A549 (cell line): ENCODE data around the gene TCOF1. TPM values are rescaled to one million over a fixed set of nuclear protein-coding genes. Genes with fewer than 3 reads are reported as not detected.

Experiments
- ATAC-seq, 2 experiments: fragments of 200-7000 bp in 1 of 2; fragments of >200 bp in 1 of 2; cut with Nextera tagmentation in 1 of 2; cut with Tn5 transposase in 1 of 2; 3 replicates each; pipeline versions ENCODE4 v1.8.0 to v1.9.1; 2018 to 2020; ENCODE audit warnings: mild to moderate bottlenecking in 1 of 2, moderate library complexity in 1 of 2
- CTCF ChIA-PET: fragments of 300-600 bp; sonication (Branson Sonifier 250); formaldehyde crosslinking; extraction: SDS; loops from one replicate; lab custom pipeline; 2021; ENCODE audit warnings: antibody characterized with exemption, inconsistent platforms; lab: Yijun Ruan, JAX
- POLR2A ChIA-PET: fragments of 350-600 bp; formaldehyde crosslinking; extraction: SDS; loops from one replicate; lab custom pipeline; 2021; ENCODE audit warnings: antibody characterized with exemption, inconsistent platforms; lab: Yijun Ruan, JAX
- DNase-seq, 2 experiments: peaks; one replicate each; pipeline versions ENCODE4 v3.0.0 to v3.0.0-alpha.2; 2011 to 2016; ENCODE audit warnings: low read depth in 1 of 2, low spot score in 1 of 2
- FAIRE-seq: peaks from 2 replicates; lab custom pipeline; 2011; peaks lifted over from hg19 to GRCh38; lab: Jason Lieb, UNC
- H3K27ac ChIP-seq, 2 experiments: fragments of >200 bp; sonication (Bioruptor Twin); formaldehyde crosslinking; 3 replicates each; pipeline ENCODE4 v1.5.1; 2016 to 2017
- H3K4me1 ChIP-seq: fragments of >200 bp; sonication (Bioruptor Twin); formaldehyde crosslinking; 3 replicates; pipeline ENCODE4 v1.6.1; 2016
- H3K4me2 ChIP-seq: fragments of >200 bp; sonication (Bioruptor Twin); formaldehyde crosslinking; 3 replicates; pipeline ENCODE4 v1.6.1; 2016
- H3K4me3 ChIP-seq: fragments of >200 bp; sonication (Bioruptor Twin); formaldehyde crosslinking; 3 replicates; pipeline ENCODE4 v1.5.1; 2016
- H3K9me3 ChIP-seq: fragments of >200 bp; sonication (Bioruptor Twin); formaldehyde crosslinking; 3 replicates; pipeline ENCODE4 v1.6.1; 2016
- BCL3 ChIP-seq: fragments of >200 bp; sonication (Bioruptor Twin); formaldehyde crosslinking; IDR thresholded peaks from 3 replicates; pipeline ENCODE4 v1.6.1; 2016
- BHLHE40 ChIP-seq: IDR thresholded peaks from 2 replicates; pipeline ENCODE4 v1.6.1; 2012; ENCODE audit warnings: low read depth, low read length, inconsistent platforms
- CBX8 ChIP-seq: fragments of 200-600 bp; sonication (generic); IDR thresholded peaks from 2 replicates; pipeline ENCODE4 v1.6.1; 2016
- CEBPB ChIP-seq, 2 experiments: fragments of >200 bp in 1 of 2; sonication (Bioruptor Twin) in 1 of 2; formaldehyde crosslinking in 1 of 2; IDR thresholded peaks; 2 replicates each; pipeline ENCODE4 v1.6.1; 2012 to 2016
- CHD2 ChIP-seq: fragments of 150-350 bp; IDR thresholded peaks from 2 replicates; pipeline ENCODE4 v1.6.1; 2014; ENCODE audit warnings: low read length; ENCODE audit not compliant: partially characterized antibody
- CTCF ChIP-seq: fragments of >200 bp; sonication (Bioruptor Twin); formaldehyde crosslinking; IDR thresholded peaks from 3 replicates; pipeline ENCODE4 v1.5.1; 2016
- EHF ChIP-seq: fragments of 250-450 bp; sonication (Bioruptor Pico); IDR thresholded peaks from 2 replicates; pipeline ENCODE4 v1.5.0; 2020; ENCODE audit warnings: mild to moderate bottlenecking
- EP300 ChIP-seq, 2 experiments: fragments of >200 bp; sonication (Bioruptor Twin); formaldehyde crosslinking; IDR thresholded peaks; 2 replicates in 1 of 2; 3 replicates in 1 of 2; pipeline ENCODE4 v1.6.1; 2016 to 2017
- ESRRA ChIP-seq: fragments of 150-350 bp; IDR thresholded peaks from 2 replicates; pipeline ENCODE4 v1.6.1; 2014; ENCODE audit warnings: mild to moderate bottlenecking, low read length, borderline replicate concordance
- FOSL2 ChIP-seq, 2 experiments: fragments of 450-650 bp in 1 of 2; fragments of >200 bp in 1 of 2; sonication (Bioruptor Twin) in 1 of 2; formaldehyde crosslinking; IDR thresholded peaks; 2 replicates each; pipeline versions ENCODE4 v1.5.0 to v1.6.1; 2016 to 2020; ENCODE audit warnings: mild to moderate bottlenecking in 1 of 2, moderate library complexity in 1 of 2
- FOXS1 ChIP-seq: fragments of 250-450 bp; sonication (Bioruptor Pico); IDR thresholded peaks from 2 replicates; pipeline ENCODE4 v1.5.0; 2020; ENCODE audit warnings: mild to moderate bottlenecking, moderate library complexity
- HMGXB4 ChIP-seq: fragments of 250-450 bp; sonication (Bioruptor Pico); IDR thresholded peaks from 2 replicates; pipeline ENCODE4 v1.5.0; 2021; ENCODE audit warnings: mild to moderate bottlenecking, moderate library complexity, borderline replicate concordance
- HOXB5 ChIP-seq: fragments of 250-450 bp; sonication (Bioruptor Pico); IDR thresholded peaks from 2 replicates; pipeline ENCODE4 v1.5.0; 2020; ENCODE audit warnings: mild to moderate bottlenecking, moderate library complexity
- JUNB ChIP-seq: fragments of >200 bp; sonication (Bioruptor Twin); formaldehyde crosslinking; IDR thresholded peaks from 2 replicates; pipeline ENCODE4 v1.6.1; 2016
- KDM1A ChIP-seq: fragments of 200-600 bp; sonication (generic); IDR thresholded peaks from 2 replicates; pipeline ENCODE4 v1.6.1; 2016; ENCODE audit warnings: low read depth, mild to moderate bottlenecking
- MAFK ChIP-seq: fragments of 450-650 bp; IDR thresholded peaks from 2 replicates; pipeline ENCODE4 v1.6.1; 2014; ENCODE audit not compliant: partially characterized antibody
- MYC ChIP-seq: IDR thresholded peaks from 2 replicates; pipeline ENCODE4 v1.6.1; 2012; ENCODE audit warnings: mild to moderate bottlenecking, inconsistent platforms, low read length, improper control_type of control experiment, borderline replicate concordance
- NPAS2 ChIP-seq: fragments of 250-450 bp; sonication (Bioruptor Pico); IDR thresholded peaks from 2 replicates; pipeline ENCODE4 v1.8.0; 2022; ENCODE audit warnings: mild to moderate bottlenecking, moderate library complexity, borderline replicate concordance
- RAD21 ChIP-seq, 2 experiments: fragments of >200 bp in 1 of 2; sonication (Bioruptor Twin) in 1 of 2; formaldehyde crosslinking in 1 of 2; IDR thresholded peaks in 1 of 2; conservative IDR thresholded peaks in 1 of 2; 2 replicates in 1 of 2; 3 replicates in 1 of 2; pipeline ENCODE4 v1.6.1; 2012 to 2018; ENCODE audit warnings: inconsistent platforms in 1 of 2
- SMC3 ChIP-seq: fragments of >200 bp; sonication (Bioruptor Twin); formaldehyde crosslinking; IDR thresholded peaks from 3 replicates; pipeline ENCODE4 v1.6.1; 2018; ENCODE audit warnings: inconsistent platforms
- USF2 ChIP-seq: fragments of 450-650 bp; IDR thresholded peaks from 2 replicates; pipeline ENCODE4 v1.6.1; 2014; ENCODE audit warnings: antibody characterized with exemption
- ZC3H11A ChIP-seq: fragments of 450-650 bp; IDR thresholded peaks from 2 replicates; pipeline ENCODE4 v1.6.1; 2014; ENCODE audit warnings: antibody characterized with exemption, mild to moderate bottlenecking
- ZFP36 ChIP-seq: fragments of 450-650 bp; IDR thresholded peaks from 2 replicates; pipeline ENCODE4 v1.6.1; 2014; ENCODE audit warnings: borderline replicate concordance; ENCODE audit not compliant: partially characterized antibody
- ZSCAN20 ChIP-seq: fragments of 250-450 bp; sonication (Bioruptor Pico); IDR thresholded peaks from 2 replicates; pipeline ENCODE4 v1.8.0; 2022; ENCODE audit warnings: mild to moderate bottlenecking, moderate library complexity
- WGBS: methylation state at CpG from one replicate; pipeline ENCODE4 v1.1.6; 2017; ENCODE audit errors: missing lambda C conversion rate; 5-methylcytosine and 5-hydroxymethylcytosine counted together
- polyA plus RNA-seq, 4 experiments: library from polyadenylated mRNA; depleted of rRNA in 3 of 4; stranded (reverse); fragments of >200 nt; fragmentation: RNase III in 1 of 4; extraction: RNeasy Plus Mini Kit Qiagen cat#74134 plus additional on column Dnase treatment in 1 of 4; gene quantifications; 2 replicates in 3 of 4; 3 replicates in 1 of 4; pipeline ENCODE4 v1.2.3, GENCODE V29; 2011 to 2017
- TF ChIP-seq, protein P1 (sequence below): IDR thresholded peaks from 2 replicates; pipeline ENCODE4 v1.6.1; 2012

TCOF1 gene
- polyA plus RNA-seq, 2 of the 4 experiments (the other 2 are of a cell fraction): 17.5 to 47.1 TPM

DNA sequence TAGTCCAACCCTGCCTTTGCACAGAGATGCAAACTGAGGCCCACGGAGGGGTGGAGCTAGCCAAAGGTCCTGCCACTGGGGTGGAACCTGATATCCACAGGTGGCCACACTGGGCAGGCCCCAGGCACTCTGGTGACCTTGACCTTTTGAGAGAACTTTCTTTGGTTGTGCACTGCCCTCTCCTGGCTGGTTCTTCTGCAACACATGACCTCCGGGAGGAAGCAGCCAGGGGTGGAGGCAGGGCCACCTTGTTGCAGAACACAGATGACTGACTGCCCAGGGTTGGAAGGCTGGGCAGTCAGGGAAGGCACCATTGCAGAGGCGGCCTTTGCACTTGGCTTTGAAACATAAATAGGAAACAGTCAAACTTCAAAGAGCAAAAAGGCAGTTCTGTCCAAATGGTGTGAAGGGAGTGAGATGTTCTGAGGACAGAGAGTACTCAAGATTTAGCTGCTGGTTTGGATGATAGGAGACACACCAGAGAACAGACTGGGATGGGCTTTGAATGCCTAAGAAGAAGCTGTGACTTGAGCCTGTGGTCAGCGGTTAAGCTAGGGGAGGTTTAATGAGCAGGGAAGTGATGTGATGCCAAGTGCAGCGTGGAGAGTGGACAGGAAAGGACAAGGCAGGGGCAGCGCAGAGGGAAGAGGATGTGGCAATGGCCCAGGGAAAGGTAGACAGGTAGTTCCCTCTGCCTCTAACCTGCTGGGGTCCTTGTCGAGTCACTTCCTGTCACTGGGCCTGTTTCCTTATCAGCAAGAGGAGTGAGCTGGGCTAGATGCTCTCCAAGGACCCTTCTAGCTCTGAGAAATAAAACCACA lies 6.8 kb upstream of the TCOF1 start:
- Histone ChIP-seq H3K9me3 (no peaks in the 10 kb centered on the region), H3K4me2 (no peak overlapping the region), H3K27ac (peak overlapping the region; percentile 46 to 72; a peak in 5 of 6 replicates), H3K4me3 (no peak overlapping the region), H3K4me1 (peaks cover 24% of the 10 kb centered on the region)
- TF ChIP-seq HMGXB4 (CRISPR knock-in tag) (no peak), HOXB5 (CRISPR knock-in tag) (no peak), KDM1A (no peak), FOXS1 (CRISPR knock-in tag) (no peak), NPAS2 (CRISPR knock-in tag) (no peak), USF2 (peak; percentile 52), EHF (no peak), CTCF (peak; percentile 93), BHLHE40 (no peak), RAD21 (conservative IDR thresholded peaks at IDR 0.05 in 1 of 2, IDR thresholded peaks at IDR 0.05 in 1 of 2) (peak; percentile 97), ZFP36 (peak; percentile 59), MAFK (no peak), SMC3 (peak; percentile 98), JUNB (no peak), FOSL2 (IDR thresholded peaks at IDR 0.05) (no peak), FOSL2 (CRISPR knock-in tag; IDR thresholded peaks at IDR 0.05) (no peak), ZC3H11A (no peak), EP300 (IDR thresholded peaks at IDR 0.05) (no peak), CEBPB (IDR thresholded peaks at IDR 0.05) (0 out of 4 replicates have a peak, but pooled peaks of 1 of the 2 experiments have one; percentile 29), CBX8 (no peak), ESRRA (peak; percentile 98), CHD2 (no peak), MYC (no peak), ZSCAN20 (CRISPR knock-in tag) (no peak), BCL3 (no peak)
- TF ChIP-seq, protein P1, sequence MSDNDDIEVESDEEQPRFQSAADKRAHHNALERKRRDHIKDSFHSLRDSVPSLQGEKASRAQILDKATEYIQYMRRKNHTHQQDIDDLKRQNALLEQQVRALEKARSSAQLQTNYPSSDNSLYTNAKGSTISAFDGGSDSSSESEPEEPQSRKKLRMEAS: peak; percentile 78
- no peak for FAIRE-seq
- POLR2A ChIA-PET: no interaction called here
- peak; percentile 94 to 96 for ATAC-seq
- 38% methylated on average over 7 of the region's 7 CpGs for WGBS
- CTCF ChIA-PET: interaction anchor here (0.6 to 7.1 kb wide), 66 partner anchors 9 to 276 kb away, joined by 3 to 155 read pairs (median 5); partner anchors contain the start of genes ARSI and CAMK2A
- peak; percentile 83 to 84 for DNase-seq
